ENCODE results near the gene SRSF10.

GRCh38 chr1:23922321-23922943, 57.7 kb downstream of the SRSF10 start:
- TF ChIP-seq CTCF (IDR thresholded peaks at IDR 0.05): no peak
- TF ChIP-seq POLR2A (IDR thresholded peaks at IDR 0.05): no peak
